CD4-positive, alpha-beta T cell treated with Interleukin-21 for 1 hour (primary cell): ENCODE results near the gene CDK9.
"Not testable (repeated sequence)": the region's sequence is repeated elsewhere in the genome, so short reads cannot be mapped to it uniquely, and the experiment has no call there.

Experiments used
- DNase-seq: peaks from one replicate; pipeline ENCODE4 v3.0.0-alpha.2; 2020

Gene CDK9

DNA sequence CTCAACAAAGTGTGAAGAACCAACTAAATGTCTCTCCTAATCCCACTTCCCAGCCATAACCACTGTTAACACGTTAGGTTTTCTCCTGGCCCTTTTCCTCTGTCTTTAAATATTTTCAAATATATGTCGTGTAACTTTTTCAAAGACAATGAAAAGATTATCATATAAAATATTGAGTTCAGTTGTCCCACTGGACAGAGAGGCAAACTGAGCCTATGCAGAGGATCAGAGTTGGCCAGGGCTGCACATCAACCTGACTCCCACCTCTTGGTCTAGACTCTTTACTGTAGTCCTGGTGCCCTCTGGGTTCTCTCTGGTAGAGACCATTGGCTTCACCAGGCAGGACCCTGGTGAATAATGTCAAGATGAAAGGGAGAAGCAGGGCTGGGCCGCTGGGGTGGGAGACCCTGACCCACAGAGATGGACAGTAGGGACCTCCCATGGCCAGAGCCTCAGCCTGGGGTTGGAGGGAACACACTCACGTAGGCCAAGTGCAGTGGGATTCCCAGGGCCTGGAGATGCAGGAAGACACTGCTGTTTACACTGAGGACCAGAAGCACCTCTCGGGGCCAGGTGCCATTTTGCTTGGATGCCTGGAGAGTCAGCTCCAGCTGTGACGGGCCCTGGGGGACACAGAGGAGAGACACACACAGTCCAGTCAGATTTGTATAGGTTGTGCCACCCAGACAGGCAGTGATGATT, 43.5 kb downstream of the CDK9 start:
- DNase-seq = no peak

DNA sequence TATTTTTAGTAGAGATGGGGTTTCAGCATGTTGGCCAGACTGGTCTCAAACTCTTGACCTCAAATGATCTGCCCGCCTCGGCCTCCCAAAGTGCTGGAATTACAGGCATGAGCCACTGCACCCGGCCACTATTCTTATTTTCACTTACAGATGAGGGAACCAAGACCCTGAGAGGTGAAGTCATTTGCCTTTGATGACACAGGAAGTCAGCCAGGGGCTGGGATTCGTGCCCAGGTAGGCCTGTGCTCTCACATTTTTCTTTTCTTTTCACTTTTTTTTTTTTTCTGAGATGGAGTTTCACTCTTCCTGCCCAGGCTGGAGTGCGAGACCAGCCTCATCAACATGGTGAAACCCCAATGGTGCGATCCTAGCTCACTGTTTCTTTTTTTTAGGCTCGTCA, 46.4 kb downstream of the CDK9 start:
- DNase-seq = no peak

DNA sequence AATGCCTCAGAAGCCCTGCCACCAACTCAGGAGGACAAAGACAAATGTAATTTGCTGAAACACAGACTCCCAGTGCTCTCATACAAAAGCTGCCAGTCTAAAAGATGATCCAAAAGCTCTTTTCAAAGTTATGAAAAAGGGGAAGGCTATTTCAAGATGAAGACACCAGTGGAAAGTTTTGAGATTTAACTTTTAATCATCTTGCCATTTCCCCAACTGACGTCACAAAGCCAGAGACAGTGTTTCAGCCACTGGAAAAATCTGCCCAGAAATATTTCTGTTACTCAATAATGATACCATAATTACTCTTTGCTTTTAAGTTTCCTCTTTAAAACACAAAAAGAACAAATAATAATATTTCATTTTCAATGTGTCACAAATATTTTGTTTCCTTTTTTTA, 47.7 kb downstream of the CDK9 start:
- no peak for DNase-seq

DNA sequence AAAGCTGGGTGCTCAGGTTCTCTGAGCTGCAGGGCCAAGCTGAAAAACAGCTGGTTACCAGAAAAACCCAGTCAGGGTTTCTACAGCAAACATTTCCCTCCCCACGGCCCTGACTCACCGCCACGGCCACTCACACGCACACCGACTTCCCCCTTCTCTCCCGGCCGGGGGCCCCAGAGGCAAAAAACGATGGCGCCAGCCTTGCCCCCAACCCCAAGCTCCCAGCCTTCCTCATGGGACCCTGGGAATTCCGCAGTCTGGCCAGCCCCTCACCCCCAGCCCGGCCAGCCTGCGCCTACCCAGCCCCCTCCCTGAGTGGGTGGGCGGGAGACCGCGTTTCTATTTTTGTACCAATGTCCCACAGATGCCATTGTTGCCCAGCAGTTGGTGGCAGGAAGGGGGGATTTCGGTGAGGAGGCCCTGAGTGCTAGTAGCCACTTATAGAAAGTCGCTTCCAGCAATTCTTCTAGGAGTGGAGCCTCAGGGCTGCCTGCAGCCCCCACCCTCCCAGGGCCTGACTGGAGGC, 50.2 kb downstream of the CDK9 start:
- peak; percentile 12 for DNase-seq

DNA sequence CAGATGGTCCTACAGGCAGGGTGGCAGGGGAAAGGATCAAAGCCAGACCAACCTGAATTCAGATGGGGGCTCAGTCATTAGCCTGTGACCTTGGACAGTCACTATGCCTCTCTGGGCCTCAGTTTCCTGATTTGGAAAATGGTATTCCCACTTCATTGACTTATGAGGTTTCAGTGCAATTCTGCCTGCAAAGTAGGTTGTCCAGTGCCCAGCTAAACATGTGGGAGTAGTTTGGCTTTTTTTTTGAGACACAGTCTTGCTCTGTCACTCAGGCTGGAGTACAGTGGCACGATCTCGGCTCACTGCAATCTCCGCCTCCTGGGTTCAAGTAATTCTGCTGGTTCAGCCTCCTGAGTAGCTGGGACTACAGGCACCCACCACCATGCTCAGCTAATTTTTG, 50.7 kb downstream of the CDK9 start:
- DNase-seq = not testable (repeated sequence)

DNA sequence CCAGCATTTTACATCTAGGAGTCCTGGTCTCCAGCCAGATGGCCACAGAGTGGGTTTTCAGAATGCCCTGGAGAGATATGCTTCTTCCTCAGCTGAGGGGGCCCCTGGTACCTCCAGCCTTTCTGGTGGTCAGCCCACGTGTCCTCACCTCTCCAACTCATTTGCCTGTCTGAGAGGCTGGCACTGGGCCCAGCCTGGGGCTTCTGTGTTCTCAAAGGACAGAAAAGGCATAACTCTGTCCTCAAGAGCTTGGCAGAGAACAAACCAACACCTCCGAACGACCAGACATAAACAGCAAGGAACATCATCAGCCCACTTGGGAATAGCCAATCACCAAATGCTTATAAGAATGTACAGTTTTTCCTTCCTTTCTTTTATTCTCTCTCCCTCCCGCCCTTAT, 51.5 kb downstream of the CDK9 start:
- no peak for DNase-seq

DNA sequence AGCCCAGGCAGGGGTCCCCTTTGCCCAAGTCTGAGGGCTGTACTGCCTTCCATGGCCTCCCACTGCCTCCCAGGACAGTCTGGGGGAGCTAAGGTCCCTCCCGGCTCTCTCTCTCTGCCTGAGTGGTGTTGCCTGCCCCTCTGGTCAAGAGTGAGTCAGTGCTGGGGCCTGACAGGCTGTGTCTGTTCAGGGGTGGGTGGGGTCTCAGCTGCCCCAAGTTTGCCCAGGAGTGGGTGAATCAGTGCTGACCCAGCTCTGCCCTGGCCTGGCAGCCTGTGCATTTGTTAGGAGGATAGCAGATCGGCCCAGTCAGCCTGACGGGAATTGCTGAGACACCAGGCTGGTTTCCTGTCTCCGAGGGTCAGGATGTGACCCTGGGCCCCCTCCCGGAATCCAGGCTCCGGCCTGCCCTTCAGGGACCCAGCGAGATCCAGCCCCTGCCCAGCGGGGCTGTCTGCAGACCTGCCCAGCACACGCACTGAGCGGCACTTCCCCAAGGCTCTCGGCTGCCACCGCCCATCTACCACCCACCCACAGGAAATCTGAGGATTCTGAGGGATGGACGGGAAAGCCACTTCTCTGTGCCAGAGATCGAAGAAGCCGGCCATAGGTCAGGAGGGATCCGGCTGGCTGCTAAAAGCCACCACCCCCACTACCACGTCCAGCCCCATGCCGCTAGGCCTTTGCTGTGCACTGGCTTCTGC, 52.7 kb downstream of the CDK9 start:
- DNase-seq = no peak
